Liver (tissue), 9 donors: ENCODE data around the gene FBN1. TPM values are rescaled to one million over a fixed set of nuclear protein-coding genes. Genes with fewer than 3 reads are reported as not detected.
A peak's percentile ranks its signal among the peaks of the same experiment; 100 is the strongest.

Source experiments
- DNase-seq: peaks from one replicate; pipeline ENCODE4 v3.0.0-alpha.2; 2017; ENCODE audit warnings: low spot score
- H3K27ac ChIP-seq, 2 donors: one replicate each; pipeline ENCODE4 v1.7.0; 2013; ENCODE audit warnings: inconsistent platforms in 2 of 2, low read length in 2 of 2, control low read depth in 1 of 2, low read depth in 1 of 2, mild to moderate bottlenecking in 1 of 2
- H3K27me3 ChIP-seq, 4 donors: one replicate each; pipeline versions ENCODE4 v1.6.1 to v1.7.0; 2013; ENCODE audit warnings: low read length in 3 of 4, inconsistent platforms in 1 of 4, mild to moderate bottlenecking in 1 of 4, moderate library complexity in 1 of 4; ENCODE audit not compliant: control insufficient read depth in 4 of 4, insufficient read depth in 4 of 4
- H3K36me3 ChIP-seq, 4 donors: one replicate each; pipeline versions ENCODE4 v1.6.1 to v1.7.0; 2013; ENCODE audit warnings: low read length in 3 of 4, mild to moderate bottlenecking in 3 of 4, low read depth in 1 of 4, moderate library complexity in 1 of 4; ENCODE audit not compliant: control insufficient read depth in 4 of 4, insufficient read depth in 3 of 4
- H3K4me1 ChIP-seq, 4 donors: one replicate each; pipeline versions ENCODE4 v1.6.1 to v1.7.0; 2013; ENCODE audit warnings: low read length in 3 of 4, mild to moderate bottlenecking in 3 of 4, moderate library complexity in 1 of 4; ENCODE audit not compliant: control insufficient read depth in 4 of 4, insufficient read depth in 4 of 4
- H3K4me3 ChIP-seq, 3 donors: one replicate each; pipeline versions ENCODE4 v1.6.1 to v1.7.0; 2013; ENCODE audit warnings: low read length in 3 of 3, control low read depth in 1 of 3, low read depth in 1 of 3, mild to moderate bottlenecking in 1 of 3
- H3K9ac ChIP-seq, 2 donors: one replicate each; pipeline ENCODE4 v1.7.0; 2013; ENCODE audit warnings: low read length in 2 of 2, mild to moderate bottlenecking in 2 of 2, moderate library complexity in 2 of 2, control low read depth in 1 of 2, low read depth in 1 of 2
- H3K9me3 ChIP-seq, 4 donors: one replicate each; pipeline versions ENCODE4 v1.6.1 to v1.7.0; 2013; ENCODE audit warnings: low read length in 3 of 4; ENCODE audit not compliant: control insufficient read depth in 4 of 4
- ATF3 ChIP-seq: IDR thresholded peaks from 2 replicates; pipeline ENCODE4 v1.6.1; 2016; ENCODE audit warnings: antibody characterized with exemption
- CTCF ChIP-seq: fragments of 150-350 bp; IDR thresholded peaks from 2 replicates; pipeline ENCODE4 v1.5.1; 2017; ENCODE audit warnings: improper control_type of control experiment, low read depth, low read length; ENCODE audit not compliant: missing input control
- EGR1 ChIP-seq, 2 donors: IDR thresholded peaks; 2 replicates each; pipeline ENCODE4 v1.6.1; 2016 to 2018; ENCODE audit warnings: antibody characterized with exemption in 2 of 2, low read depth in 2 of 2
- JUND ChIP-seq, 2 donors: IDR thresholded peaks; 2 replicates each; pipeline ENCODE4 v1.6.1; 2016; ENCODE audit warnings: antibody characterized with exemption in 2 of 2
- NR2F2 ChIP-seq: IDR thresholded peaks from 2 replicates; pipeline ENCODE4 v1.6.1; 2016; ENCODE audit warnings: antibody characterized with exemption
- REST ChIP-seq: IDR thresholded peaks from 2 replicates; pipeline ENCODE4 v1.6.1; 2016; ENCODE audit warnings: antibody characterized with exemption, mild to moderate bottlenecking
- TAF1 ChIP-seq: conservative IDR thresholded peaks from 2 replicates; pipeline ENCODE4 v1.6.1; 2016; ENCODE audit warnings: antibody characterized with exemption, mild to moderate bottlenecking
- ZBTB33 ChIP-seq: IDR thresholded peaks from 2 replicates; pipeline ENCODE4 v1.6.1; 2016; ENCODE audit warnings: antibody characterized with exemption
- WGBS: extraction: QIAGEN DNeasy Blood & Tissue Kit; methylation state at CpG from one replicate; pipeline ENCODE4 v1.1.7; 2013; 5-methylcytosine and 5-hydroxymethylcytosine counted together
- polyA plus RNA-seq, 2 donors: library from polyadenylated mRNA; stranded (reverse) in 1 of 2; unstranded in 1 of 2; fragments of 200-250 nt in 1 of 2; fragments of >200 nt in 1 of 2; fragmentation: Nextera tagmentation in 1 of 2; extraction: Ambion mirVana in 1 of 2; gene quantifications; one replicate each; pipeline versions ENCODE4 v1.2.1 to v1.2.3, GENCODE V29; 2013 to 2015
- total RNA-seq, 2 donors: library from RNA; depleted of rRNA; stranded (reverse); fragments of >200 nt; gene quantifications; one replicate each; pipeline ENCODE4 v1.2.3, GENCODE V29; 2014
- TF ChIP-seq, protein P1 (sequence below): IDR thresholded peaks from 2 replicates; pipeline ENCODE4 v1.6.1; 2016; ENCODE audit warnings: antibody characterized with exemption
- donor health status: healthy.
- donor health status: healthy.
- donor health status: healthy.
- donor health status: healthy.
- donor health status: healthy.

The FBN1 gene
- total and polyA plus RNA-seq, 4 donors = 1.3 to 20.1 (median 12.4) TPM

GRCh38 chr15:48514103-48514816 lies 131.2 kb downstream of the FBN1 start:
- H3K27ac ChIP-seq = no peak overlapping the region
- no peak for DNase-seq
- H3K27me3 ChIP-seq = no peaks in the 10 kb centered on the region
- no peak overlapping the region for H3K4me3 ChIP-seq
- H3K36me3 ChIP-seq = no peaks in the 10 kb centered on the region
- no peak for TF ChIP-seq REST
- TF ChIP-seq NR2F2 = peak; percentile 58
- no peaks in the 10 kb centered on the region for H3K4me1 ChIP-seq
- no peaks in the 10 kb centered on the region for H3K9me3 ChIP-seq
- 90% methylated on average over 2 of the region's 2 CpGs for WGBS
- H3K9ac ChIP-seq = no peak overlapping the region

DNA sequence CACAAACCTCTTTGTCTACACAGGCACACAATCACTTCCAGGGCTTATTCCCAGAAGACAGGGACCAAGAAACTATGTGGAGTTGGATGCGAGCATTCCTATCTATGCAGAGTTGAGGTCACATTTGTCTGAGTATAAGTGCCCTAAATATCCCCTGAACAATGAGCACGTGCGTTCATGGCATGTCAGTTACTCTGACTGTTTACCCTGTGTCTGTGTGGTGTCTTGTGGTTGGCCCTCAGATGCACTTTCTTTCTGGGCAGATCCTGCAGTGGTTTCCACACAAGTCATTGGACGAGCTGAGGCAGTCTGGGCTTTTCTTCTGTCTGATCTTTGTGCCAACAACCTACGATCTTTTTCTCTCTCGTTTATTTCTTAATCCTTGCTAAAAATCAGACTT lies 134.5 kb downstream of the FBN1 start:
- no peaks in the 10 kb centered on the region for H3K27me3 ChIP-seq
- no peak for DNase-seq
- 73% methylated on average over 6 of the region's 6 CpGs for WGBS
- TF ChIP-seq EGR1 (IDR thresholded peaks at IDR 0.05; ENCODE audit: low read depth in 2 of 2) (no peak), ATF3 (no peak), JUND (IDR thresholded peaks at IDR 0.05) (no peak), ZBTB33 (no peak), CTCF (no peak), TAF1 (no peak)
- TF ChIP-seq, protein P1, sequence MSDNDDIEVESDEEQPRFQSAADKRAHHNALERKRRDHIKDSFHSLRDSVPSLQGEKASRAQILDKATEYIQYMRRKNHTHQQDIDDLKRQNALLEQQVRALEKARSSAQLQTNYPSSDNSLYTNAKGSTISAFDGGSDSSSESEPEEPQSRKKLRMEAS = no peak
- no peak overlapping the region for H3K9ac ChIP-seq
- H3K36me3 ChIP-seq = no peaks in the 10 kb centered on the region
- H3K4me3 ChIP-seq = no peak overlapping the region
- no peak overlapping the region for H3K27ac ChIP-seq
- H3K9me3 ChIP-seq = no peaks in the 10 kb centered on the region
- no peaks in the 10 kb centered on the region for H3K4me1 ChIP-seq
